ENCODE results near the gene CCDC24. TPM values are rescaled to one million over a fixed set of nuclear protein-coding genes. Genes with fewer than 3 reads are reported as not detected.

Gene CCDC24
- total and polyA plus RNA-seq, 9 of the 15 experiments (the other 6 are each of a cell fraction or from before 2014, with no cell fraction given): 0.31 to 4.5 (median 1.5) TPM

- TF ChIP-seq PRDM10 (IDR thresholded peaks at IDR 0.05; ENCODE audit: partially characterized antibody) (no peak), CXXC5 (CRISPR knock-in tag; IDR thresholded peaks at IDR 0.05) (peak; percentile 38; the same call in 1 of the 2 replicates), ZNF766 (CRISPR knock-in tag; conservative IDR thresholded peaks at IDR 0.05) (peak; percentile 73), RCOR1 (IDR thresholded peaks at IDR 0.05; ENCODE audit: borderline replicate concordance in 1 of 2, low read depth in 2 of 2, low read length in 2 of 2) (peak in 1 of 2 experiments; percentile 52; a peak in 1 of 4 replicates), ZNF511 (CRISPR knock-in tag; IDR thresholded peaks at IDR 0.05) (peak; percentile 81), EHMT2 (IDR thresholded peaks at IDR 0.05) (peak; percentile 99), MAX (CRISPR knock-in tag; IDR thresholded peaks at IDR 0.05) (0 out of 2 replicates have a peak, but pooled peaks have one; percentile 26), CTBP1 (IDR thresholded peaks at IDR 0.05; ENCODE audit: borderline replicate concordance) (no peak), ZNF143 (CRISPR knock-in tag; IDR thresholded peaks at IDR 0.05) (peak; percentile 46; the same call in 1 of the 2 replicates), ZFP36 (IDR thresholded peaks at IDR 0.05; ENCODE audit: low read depth, low read length, partially characterized antibody) (no peak), ZNF324 (CRISPR knock-in tag; IDR thresholded peaks at IDR 0.05) (no peak), HDAC2 (IDR thresholded peaks at IDR 0.05) (peak; percentile 62; the same call in 1 of the 2 replicates), PRMT5 (CRISPR knock-in tag; IDR thresholded peaks at IDR 0.05) (peak; percentile 94; the same call in 1 of the 2 replicates)
- TF ChIP-seq, protein P1, sequence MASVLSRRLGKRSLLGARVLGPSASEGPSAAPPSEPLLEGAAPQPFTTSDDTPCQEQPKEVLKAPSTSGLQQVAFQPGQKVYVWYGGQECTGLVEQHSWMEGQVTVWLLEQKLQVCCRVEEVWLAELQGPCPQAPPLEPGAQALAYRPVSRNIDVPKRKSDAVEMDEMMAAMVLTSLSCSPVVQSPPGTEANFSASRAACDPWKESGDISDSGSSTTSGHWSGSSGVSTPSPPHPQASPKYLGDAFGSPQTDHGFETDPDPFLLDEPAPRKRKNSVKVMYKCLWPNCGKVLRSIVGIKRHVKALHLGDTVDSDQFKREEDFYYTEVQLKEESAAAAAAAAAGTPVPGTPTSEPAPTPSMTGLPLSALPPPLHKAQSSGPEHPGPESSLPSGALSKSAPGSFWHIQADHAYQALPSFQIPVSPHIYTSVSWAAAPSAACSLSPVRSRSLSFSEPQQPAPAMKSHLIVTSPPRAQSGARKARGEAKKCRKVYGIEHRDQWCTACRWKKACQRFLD (CRISPR knock-in tag; IDR thresholded peaks at IDR 0.05): 0 out of 2 replicates have a peak, but pooled peaks have one; percentile 61
- TF ChIP-seq, protein P2, sequence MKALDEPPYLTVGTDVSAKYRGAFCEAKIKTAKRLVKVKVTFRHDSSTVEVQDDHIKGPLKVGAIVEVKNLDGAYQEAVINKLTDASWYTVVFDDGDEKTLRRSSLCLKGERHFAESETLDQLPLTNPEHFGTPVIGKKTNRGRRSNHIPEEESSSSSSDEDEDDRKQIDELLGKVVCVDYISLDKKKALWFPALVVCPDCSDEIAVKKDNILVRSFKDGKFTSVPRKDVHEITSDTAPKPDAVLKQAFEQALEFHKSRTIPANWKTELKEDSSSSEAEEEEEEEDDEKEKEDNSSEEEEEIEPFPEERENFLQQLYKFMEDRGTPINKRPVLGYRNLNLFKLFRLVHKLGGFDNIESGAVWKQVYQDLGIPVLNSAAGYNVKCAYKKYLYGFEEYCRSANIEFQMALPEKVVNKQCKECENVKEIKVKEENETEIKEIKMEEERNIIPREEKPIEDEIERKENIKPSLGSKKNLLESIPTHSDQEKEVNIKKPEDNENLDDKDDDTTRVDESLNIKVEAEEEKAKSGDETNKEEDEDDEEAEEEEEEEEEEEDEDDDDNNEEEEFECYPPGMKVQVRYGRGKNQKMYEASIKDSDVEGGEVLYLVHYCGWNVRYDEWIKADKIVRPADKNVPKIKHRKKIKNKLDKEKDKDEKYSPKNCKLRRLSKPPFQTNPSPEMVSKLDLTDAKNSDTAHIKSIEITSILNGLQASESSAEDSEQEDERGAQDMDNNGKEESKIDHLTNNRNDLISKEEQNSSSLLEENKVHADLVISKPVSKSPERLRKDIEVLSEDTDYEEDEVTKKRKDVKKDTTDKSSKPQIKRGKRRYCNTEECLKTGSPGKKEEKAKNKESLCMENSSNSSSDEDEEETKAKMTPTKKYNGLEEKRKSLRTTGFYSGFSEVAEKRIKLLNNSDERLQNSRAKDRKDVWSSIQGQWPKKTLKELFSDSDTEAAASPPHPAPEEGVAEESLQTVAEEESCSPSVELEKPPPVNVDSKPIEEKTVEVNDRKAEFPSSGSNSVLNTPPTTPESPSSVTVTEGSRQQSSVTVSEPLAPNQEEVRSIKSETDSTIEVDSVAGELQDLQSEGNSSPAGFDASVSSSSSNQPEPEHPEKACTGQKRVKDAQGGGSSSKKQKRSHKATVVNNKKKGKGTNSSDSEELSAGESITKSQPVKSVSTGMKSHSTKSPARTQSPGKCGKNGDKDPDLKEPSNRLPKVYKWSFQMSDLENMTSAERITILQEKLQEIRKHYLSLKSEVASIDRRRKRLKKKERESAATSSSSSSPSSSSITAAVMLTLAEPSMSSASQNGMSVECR (CRISPR knock-in tag; IDR thresholded peaks at IDR 0.05): peak; percentile 54; the same call in 1 of the 2 replicates
- TF ChIP-seq, protein P3, sequence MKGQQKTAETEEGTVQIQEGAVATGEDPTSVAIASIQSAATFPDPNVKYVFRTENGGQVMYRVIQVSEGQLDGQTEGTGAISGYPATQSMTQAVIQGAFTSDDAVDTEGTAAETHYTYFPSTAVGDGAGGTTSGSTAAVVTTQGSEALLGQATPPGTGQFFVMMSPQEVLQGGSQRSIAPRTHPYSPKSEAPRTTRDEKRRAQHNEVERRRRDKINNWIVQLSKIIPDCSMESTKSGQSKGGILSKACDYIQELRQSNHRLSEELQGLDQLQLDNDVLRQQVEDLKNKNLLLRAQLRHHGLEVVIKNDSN (CRISPR knock-in tag; IDR thresholded peaks at IDR 0.05): peak; percentile 20; the same call in 1 of the 2 replicates
Measured at GRCh38 chr1:43968348-43968948, 23.0 kb upstream of the CCDC24 start (continued).
